SJCRH30 (cell line): ENCODE measurements around the gene CAMTA1. TPM values are rescaled to one million over a fixed set of nuclear protein-coding genes. Genes with fewer than 3 reads are reported as not detected.

Source experiments
- DNase-seq, 2 experiments: peaks; one replicate each; pipeline ENCODE4 v3.0.0-alpha.2; 2015 to 2020
- H3K27ac ChIP-seq: fragments of 250-450 bp; sonication (Bioruptor Pico); 2 replicates; pipeline ENCODE4 v1.5.1; 2020; ENCODE audit warnings: mild to moderate bottlenecking, moderate library complexity
- H3K27me3 ChIP-seq: fragments of 250-450 bp; sonication (Bioruptor Pico); 2 replicates; pipeline ENCODE4 v1.5.1; 2020; ENCODE audit warnings: mild to moderate bottlenecking, moderate library complexity
- H3K36me3 ChIP-seq: fragments of 250-450 bp; sonication (Bioruptor Pico); 2 replicates; pipeline ENCODE4 v1.5.1; 2020; ENCODE audit warnings: mild to moderate bottlenecking, moderate library complexity
- H3K4me1 ChIP-seq: fragments of 250-450 bp; sonication (Bioruptor Pico); 2 replicates; pipeline ENCODE4 v1.5.1; 2020; ENCODE audit warnings: mild to moderate bottlenecking, moderate library complexity
- H3K4me3 ChIP-seq: fragments of 250-450 bp; sonication (Bioruptor Pico); 2 replicates; pipeline ENCODE4 v1.5.1; 2020; ENCODE audit warnings: mild to moderate bottlenecking, moderate library complexity
- H3K9me3 ChIP-seq: fragments of 250-450 bp; sonication (Bioruptor Pico); replicated peaks from 2 replicates; pipeline ENCODE4 v1.5.1; 2020; ENCODE audit warnings: mild to moderate bottlenecking, moderate library complexity
- total RNA-seq: library from RNA; depleted of rRNA; stranded (reverse); fragments of >200 nt; shearing (Covaris generic); gene quantifications from 2 replicates; pipeline ENCODE4 v1.2.3, GENCODE V29; 2014

Gene CAMTA1
- total RNA-seq, 1 experiment from 2014 or later, result 153 TPM

DNA sequence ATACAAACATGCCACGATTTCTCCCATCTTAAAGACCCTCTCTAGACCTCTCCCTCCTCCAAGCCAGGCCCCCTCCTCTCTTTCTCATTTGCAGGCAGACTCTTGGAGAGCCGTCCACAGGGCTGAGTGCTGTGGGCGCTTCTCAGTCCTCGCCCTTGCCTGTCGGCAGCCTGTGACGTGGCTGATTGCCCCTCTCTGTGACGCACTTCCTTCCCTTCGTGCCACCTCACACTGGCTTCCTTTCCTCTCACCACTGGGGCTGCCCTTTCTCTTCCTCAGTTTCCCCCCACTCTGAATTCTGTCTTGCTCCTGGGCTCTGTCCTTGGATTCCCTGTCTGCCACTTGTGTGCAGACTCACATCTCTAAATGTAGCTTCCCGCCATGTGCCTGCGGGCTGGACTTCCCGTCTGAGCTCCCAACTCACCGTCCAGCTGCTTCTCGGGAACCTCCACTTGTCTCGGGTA lies 227.2 kb downstream of the CAMTA1 start:
- DNase-seq, result no peak
- no peaks in the 10 kb centered on the region for H3K9me3 ChIP-seq

GRCh38 chr1:7013833-7014639 lies 228.8 kb downstream of the CAMTA1 start:
- Histone ChIP-seq H3K4me3 (no peak overlapping the region), H3K4me1 (no peaks in the 10 kb centered on the region), H3K27me3 (peaks cover 49% of the 10 kb centered on the region), H3K9me3 (no peaks in the 10 kb centered on the region), H3K27ac (no peak overlapping the region), H3K36me3 (no peaks in the 10 kb centered on the region)
- no peak for DNase-seq

More for the DNA sequence above, 227.2 kb downstream of the CAMTA1 start:
- Histone ChIP-seq H3K27me3 (peaks cover 53% of the 10 kb centered on the region), H3K4me3 (no peak overlapping the region), H3K36me3 (no peaks in the 10 kb centered on the region), H3K4me1 (no peaks in the 10 kb centered on the region), H3K27ac (no peak overlapping the region)

- H3K4me3 ChIP-seq, result no peak overlapping the region
- peaks cover 45% of the 10 kb centered on the region for H3K27me3 ChIP-seq
- no peaks in the 10 kb centered on the region for H3K9me3 ChIP-seq
- no peaks in the 10 kb centered on the region for H3K4me1 ChIP-seq
- H3K27ac ChIP-seq, result no peak overlapping the region
- H3K36me3 ChIP-seq, result no peaks in the 10 kb centered on the region
- DNase-seq, result no peak
These were observed 229.3 kb downstream of the CAMTA1 start for GRCh38 chr1:7014640-7014930.

GRCh38 chr1:7015022-7015421 lies 229.8 kb downstream of the CAMTA1 start:
- Histone ChIP-seq H3K4me3 (no peak overlapping the region), H3K4me1 (no peaks in the 10 kb centered on the region), H3K9me3 (no peaks in the 10 kb centered on the region), H3K27me3 (peaks cover 40% of the 10 kb centered on the region), H3K36me3 (no peaks in the 10 kb centered on the region), H3K27ac (no peak overlapping the region)
- no peak for DNase-seq

DNA sequence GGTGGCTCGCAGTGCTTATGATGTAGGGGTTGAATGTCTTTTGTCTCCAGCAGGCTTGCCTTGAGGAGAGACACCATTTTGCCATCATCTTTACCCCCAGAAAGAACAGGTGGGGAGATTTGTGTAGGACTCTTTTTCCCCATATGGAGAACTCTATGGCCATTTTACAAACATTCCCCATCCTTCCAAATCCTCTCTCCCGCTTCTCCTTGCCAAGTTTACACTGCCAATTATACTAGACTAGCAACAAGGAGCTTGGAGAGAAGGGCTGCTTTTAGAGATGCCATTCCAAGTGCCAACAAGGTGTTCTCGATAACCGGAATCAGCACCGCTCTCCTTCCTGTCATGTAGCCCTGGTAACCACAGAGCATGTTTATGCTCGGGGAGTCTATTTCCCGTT lies 233.1 kb downstream of the CAMTA1 start:
- Histone ChIP-seq H3K27ac (no peak overlapping the region), H3K36me3 (no peaks in the 10 kb centered on the region), H3K27me3 (peaks cover 28% of the 10 kb centered on the region; the same call in 1 of the 2 replicates), H3K4me1 (no peaks in the 10 kb centered on the region), H3K4me3 (no peak overlapping the region), H3K9me3 (no peaks in the 10 kb centered on the region)
- no peak for DNase-seq

DNA sequence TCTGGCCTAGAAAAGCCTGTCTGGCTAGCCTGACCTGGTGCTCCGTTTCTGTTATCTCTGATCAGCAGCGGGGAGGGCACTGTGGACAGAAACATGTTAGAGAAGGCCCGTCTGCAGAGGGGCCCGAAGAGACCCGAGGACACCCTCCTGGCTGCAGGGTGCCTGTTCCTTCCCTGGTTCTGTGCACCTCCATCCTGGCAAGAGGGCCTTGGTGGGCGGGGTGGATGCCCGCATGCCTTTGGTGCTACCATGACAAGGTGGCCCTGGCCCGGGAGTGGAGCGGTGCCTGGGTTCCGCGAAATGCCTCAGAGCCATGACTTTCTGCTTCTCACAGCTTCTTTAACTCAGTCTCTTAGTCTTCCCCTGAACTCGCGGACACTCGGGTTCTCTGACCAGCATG lies 233.6 kb downstream of the CAMTA1 start:
- no peaks in the 10 kb centered on the region for H3K36me3 ChIP-seq
- H3K27ac ChIP-seq, result no peak overlapping the region
- H3K4me3 ChIP-seq, result no peak overlapping the region
- no peak for DNase-seq
- H3K27me3 ChIP-seq, result peaks cover 28% of the 10 kb centered on the region; the same call in 1 of the 2 replicates
- H3K4me1 ChIP-seq, result no peaks in the 10 kb centered on the region
- H3K9me3 ChIP-seq, result no peaks in the 10 kb centered on the region

GRCh38 chr1:7019510-7019909 lies 234.3 kb downstream of the CAMTA1 start:
- no peak overlapping the region for H3K27ac ChIP-seq
- H3K4me1 ChIP-seq, result no peaks in the 10 kb centered on the region
- DNase-seq, result no peak
- H3K36me3 ChIP-seq, result no peaks in the 10 kb centered on the region
- H3K9me3 ChIP-seq, result no peaks in the 10 kb centered on the region
- no peak overlapping the region for H3K4me3 ChIP-seq
- H3K27me3 ChIP-seq, result peaks cover 24% of the 10 kb centered on the region

DNA sequence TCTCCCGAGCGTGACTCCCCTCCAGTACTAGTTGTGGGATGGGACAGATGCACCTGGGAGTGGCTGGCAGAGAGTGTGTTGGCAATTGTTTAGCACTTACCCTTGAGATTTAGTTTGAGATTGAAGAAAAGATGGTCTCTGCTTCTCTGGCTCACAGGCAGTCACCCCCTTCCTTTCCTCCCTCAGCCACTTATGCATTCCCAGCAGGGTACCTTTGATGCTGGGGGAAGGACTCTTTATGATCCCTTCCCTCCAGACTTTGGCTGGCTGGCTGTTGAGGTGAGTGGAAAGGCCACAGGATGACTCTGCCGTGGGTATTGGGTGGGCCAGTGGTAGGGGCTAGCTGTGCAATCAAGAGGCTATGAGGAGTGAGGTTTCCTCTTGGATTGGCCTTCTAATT lies 236.8 kb downstream of the CAMTA1 start:
- H3K9me3 ChIP-seq, result no peaks in the 10 kb centered on the region
- no peak for DNase-seq
- no peaks in the 10 kb centered on the region; the same call in 1 of the 2 replicates for H3K36me3 ChIP-seq
- H3K4me3 ChIP-seq, result no peak overlapping the region
- H3K27me3 ChIP-seq, result peaks cover 18% of the 10 kb centered on the region
- H3K27ac ChIP-seq, result no peak overlapping the region
- H3K4me1 ChIP-seq, result no peaks in the 10 kb centered on the region

DNA sequence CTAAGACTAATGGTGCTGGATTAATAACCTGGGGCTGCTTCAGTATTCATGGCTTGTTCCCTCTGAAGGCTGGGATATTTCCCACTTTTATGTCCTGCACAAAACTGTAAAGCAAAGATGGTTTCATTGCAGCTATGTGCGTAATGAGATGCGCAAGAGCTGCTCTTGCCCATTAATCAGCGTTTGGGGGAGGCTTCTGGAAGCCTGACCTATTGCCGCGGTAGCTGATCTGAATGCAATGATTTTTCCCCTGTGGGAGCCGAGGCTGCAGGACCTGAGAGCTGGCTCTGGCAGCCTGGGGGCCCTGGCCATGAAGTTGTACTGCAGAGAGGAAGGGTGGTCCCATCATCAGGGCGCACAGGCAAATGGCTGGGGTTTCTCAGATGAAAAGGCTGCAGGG lies 239.8 kb downstream of the CAMTA1 start:
- DNase-seq, result no peak
- Histone ChIP-seq H3K27me3 (peaks cover 6% of the 10 kb centered on the region), H3K36me3 (no peaks in the 10 kb centered on the region; the same call in 1 of the 2 replicates)

GRCh38 chr1:7026169-7026568 lies 240.9 kb downstream of the CAMTA1 start:
- H3K27me3 ChIP-seq, result peaks cover 3% of the 10 kb centered on the region

More for the DNA sequence above, 239.8 kb downstream of the CAMTA1 start:
- no peak overlapping the region for H3K4me3 ChIP-seq
- H3K4me1 ChIP-seq, result no peaks in the 10 kb centered on the region
- no peak overlapping the region for H3K27ac ChIP-seq
- H3K9me3 ChIP-seq, result no peaks in the 10 kb centered on the region

GRCh38 chr1:7032992-7033391 lies 247.7 kb downstream of the CAMTA1 start:
- no peaks in the 10 kb centered on the region for H3K9me3 ChIP-seq
- no peak overlapping the region for H3K27ac ChIP-seq
- H3K4me1 ChIP-seq, result no peaks in the 10 kb centered on the region
- DNase-seq, result no peak
- H3K36me3 ChIP-seq, result no peaks in the 10 kb centered on the region
- H3K27me3 ChIP-seq, result peaks cover 9% of the 10 kb centered on the region
- H3K4me3 ChIP-seq, result no peak overlapping the region

More at GRCh38 chr1:7026169-7026568, 240.9 kb downstream of the CAMTA1 start:
- H3K9me3 ChIP-seq, result no peaks in the 10 kb centered on the region
- DNase-seq, result no peak
- H3K27ac ChIP-seq, result no peak overlapping the region
- H3K36me3 ChIP-seq, result no peaks in the 10 kb centered on the region; the same call in 1 of the 2 replicates
- no peak overlapping the region for H3K4me3 ChIP-seq
- H3K4me1 ChIP-seq, result no peaks in the 10 kb centered on the region

- no peak overlapping the region for H3K4me3 ChIP-seq
- DNase-seq, result no peak
- no peaks in the 10 kb centered on the region for H3K9me3 ChIP-seq
- no peaks in the 10 kb centered on the region for H3K4me1 ChIP-seq
- no peak overlapping the region for H3K27ac ChIP-seq
- no peaks in the 10 kb centered on the region for H3K36me3 ChIP-seq
- H3K27me3 ChIP-seq, result peaks cover 19% of the 10 kb centered on the region
These were observed 251.1 kb downstream of the CAMTA1 start for GRCh38 chr1:7036386-7036785.

- peaks cover 48% of the 10 kb centered on the region for H3K27me3 ChIP-seq
- H3K9me3 ChIP-seq, result no peaks in the 10 kb centered on the region
- H3K27ac ChIP-seq, result no peak overlapping the region
- H3K4me1 ChIP-seq, result no peaks in the 10 kb centered on the region
- H3K4me3 ChIP-seq, result no peak overlapping the region
- H3K36me3 ChIP-seq, result no peaks in the 10 kb centered on the region
- DNase-seq, result no peak
These were observed 254.5 kb downstream of the CAMTA1 start for GRCh38 chr1:7039590-7040220.

GRCh38 chr1:7040969-7041695 lies 255.9 kb downstream of the CAMTA1 start:
- Histone ChIP-seq H3K4me3 (no peak overlapping the region), H3K27ac (no peak overlapping the region), H3K27me3 (peaks cover 41% of the 10 kb centered on the region), H3K4me1 (no peaks in the 10 kb centered on the region), H3K36me3 (no peaks in the 10 kb centered on the region), H3K9me3 (no peaks in the 10 kb centered on the region)
- DNase-seq, result no peak
